CD4-positive, alpha-beta memory T cell (primary cell): ENCODE results near the gene ACSF2. TPM values are rescaled to one million over a fixed set of nuclear protein-coding genes. Genes with fewer than 3 reads are reported as not detected.

Experiments
- CTCF ChIA-PET: fragments of 350-600 bp; sonication (Branson Sonifier 250); formaldehyde crosslinking; loops from one replicate; lab custom pipeline; 2021; ENCODE audit warnings: inconsistent platforms; ENCODE audit not compliant: partially characterized antibody; lab: Charles Lee
- POLR2A ChIA-PET: fragments of 350-600 bp; sonication (Branson Sonifier 250); formaldehyde crosslinking; loops from one replicate; lab custom pipeline; 2021; ENCODE audit not compliant: partially characterized antibody; lab: Charles Lee
- DNase-seq, 5 donors: peaks; one replicate each; pipeline versions ENCODE4 v3.0.0 to v3.0.0-alpha.2; 2020 to 2022; ENCODE audit warnings: mixed read lengths in 1 of 5
- H3K27ac ChIP-seq: one replicate; pipeline ENCODE4 v1.7.0; 2013; ENCODE audit warnings: low read depth, low read length
- H3K27me3 ChIP-seq: 2 replicates; pipeline ENCODE4 v1.7.0; 2013; ENCODE audit warnings: mild to moderate bottlenecking, low read length, moderate library complexity; ENCODE audit not compliant: insufficient read depth
- H3K36me3 ChIP-seq: 2 replicates; pipeline ENCODE4 v1.7.0; 2013; ENCODE audit warnings: mild to moderate bottlenecking, low read length, moderate library complexity; ENCODE audit not compliant: insufficient read depth
- H3K4me1 ChIP-seq: 2 replicates; pipeline ENCODE4 v1.7.0; 2013; ENCODE audit warnings: mild to moderate bottlenecking, low read length, moderate library complexity; ENCODE audit not compliant: insufficient read depth
- H3K4me3 ChIP-seq, 2 donors: one replicate each; pipeline ENCODE4 v1.7.0; 2013; ENCODE audit warnings: low read length in 2 of 2, mild to moderate bottlenecking in 1 of 2
- H3K9me3 ChIP-seq, 2 donors: one replicate each; pipeline ENCODE4 v1.7.0; 2013; ENCODE audit warnings: low read length in 2 of 2, control low read depth in 1 of 2; ENCODE audit not compliant: control insufficient read depth in 1 of 2
- H3K27ac Mint-ChIP-seq, 7 donors: one replicate each; pipeline ENCODE4 v1.8.0; 2020 to 2021; ENCODE audit warnings: mixed read lengths in 7 of 7, mild to moderate bottlenecking in 6 of 7, inconsistent platforms in 3 of 7, moderate library complexity in 3 of 7
- H3K27me3 Mint-ChIP-seq, 2 donors: one replicate each; pipeline ENCODE4 v1.8.0; 2020 to 2021; ENCODE audit warnings: mixed read lengths in 2 of 2
- H3K36me3 Mint-ChIP-seq, 2 donors: one replicate each; pipeline ENCODE4 v1.8.0; 2020 to 2021; ENCODE audit warnings: mixed read lengths in 2 of 2, inconsistent platforms in 1 of 2, mild to moderate bottlenecking in 1 of 2
- H3K4me1 Mint-ChIP-seq, 4 donors: one replicate each; pipeline ENCODE4 v1.8.0; 2020 to 2021; ENCODE audit warnings: mixed read lengths in 4 of 4, mild to moderate bottlenecking in 1 of 4
- H3K4me3 Mint-ChIP-seq, 8 donors: one replicate each; pipeline ENCODE4 v1.8.0; 2020 to 2021; ENCODE audit warnings: mixed read lengths in 8 of 8, mild to moderate bottlenecking in 7 of 8, moderate library complexity in 6 of 8, inconsistent platforms in 3 of 8
- H3K9me3 Mint-ChIP-seq, 8 donors: one replicate each; pipeline ENCODE4 v1.8.0; 2020 to 2021; ENCODE audit warnings: mixed read lengths in 8 of 8, mild to moderate bottlenecking in 5 of 8, inconsistent platforms in 3 of 8, moderate library complexity in 1 of 8
- intact Hi-C: fragments of 100-400 bp; cut with micrococcal nuclease; formaldehyde crosslinking; loops from one replicate; pipeline ENCODE4 v1.15.1; 2023
- polyA plus RNA-seq, 2 donors: library from polyadenylated mRNA; unstranded; fragments of 300-500 nt; fragmentation: Illumina TruSeq; gene quantifications; one replicate each; pipeline ENCODE4 v1.2.3, GENCODE V29; 2021
- total RNA-seq, 2 experiments: library from RNA; stranded (reverse); gene quantifications; one replicate each; pipeline ENCODE4 v1.2.3, GENCODE V29; 2021

ACSF2 gene
- total and polyA plus RNA-seq, 4 experiments from 2014 or later: 1.7 to 24.8 (median 11.6) TPM

DNA sequence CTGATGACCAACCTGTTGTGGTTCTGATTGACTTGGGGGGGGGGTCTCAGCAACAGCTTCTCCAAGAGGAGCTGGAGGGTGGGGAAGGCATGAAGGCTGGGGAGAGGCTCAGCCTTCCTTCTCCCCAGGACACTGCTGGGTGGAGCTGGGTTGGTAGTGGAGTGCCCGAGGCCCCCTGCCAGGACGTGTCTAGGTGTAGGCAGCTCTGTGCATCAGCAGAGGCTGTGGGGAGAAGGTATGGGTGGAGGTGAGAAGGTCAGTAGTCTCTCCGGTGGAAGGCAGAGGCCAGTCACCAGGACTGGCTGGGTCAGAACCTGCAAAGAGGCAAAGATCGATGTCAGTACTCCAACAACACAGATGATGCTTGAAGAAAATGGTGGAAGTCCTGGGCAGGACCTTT lies 38.7 kb downstream of the ACSF2 start:
- intact Hi-C loops: no loop called here
- no peaks in the 10 kb centered on the region for H3K9me3 Mint-ChIP-seq
- H3K36me3 ChIP-seq: no peaks in the 10 kb centered on the region
- ChIA-PET POLR2A (no interaction called here), CTCF (no interaction called here)
- no peaks in the 10 kb centered on the region for H3K36me3 Mint-ChIP-seq
- H3K27me3 Mint-ChIP-seq: peaks cover 8 to 12% of the 10 kb centered on the region in 2 donors
- no peak overlapping the region for H3K4me3 Mint-ChIP-seq
- H3K27ac Mint-ChIP-seq: no peak overlapping the region
- H3K4me3 ChIP-seq: no peak overlapping the region
- H3K4me1 ChIP-seq: peaks cover 3% of the 10 kb centered on the region
- H3K4me1 Mint-ChIP-seq: peaks cover 4 to 26% (median 13%) of the 10 kb centered on the region in 4 donors
- H3K27ac ChIP-seq: no peak overlapping the region
- H3K27me3 ChIP-seq: peaks cover 16% of the 10 kb centered on the region
- H3K9me3 ChIP-seq: no peaks in the 10 kb centered on the region
- no peak for DNase-seq

DNA sequence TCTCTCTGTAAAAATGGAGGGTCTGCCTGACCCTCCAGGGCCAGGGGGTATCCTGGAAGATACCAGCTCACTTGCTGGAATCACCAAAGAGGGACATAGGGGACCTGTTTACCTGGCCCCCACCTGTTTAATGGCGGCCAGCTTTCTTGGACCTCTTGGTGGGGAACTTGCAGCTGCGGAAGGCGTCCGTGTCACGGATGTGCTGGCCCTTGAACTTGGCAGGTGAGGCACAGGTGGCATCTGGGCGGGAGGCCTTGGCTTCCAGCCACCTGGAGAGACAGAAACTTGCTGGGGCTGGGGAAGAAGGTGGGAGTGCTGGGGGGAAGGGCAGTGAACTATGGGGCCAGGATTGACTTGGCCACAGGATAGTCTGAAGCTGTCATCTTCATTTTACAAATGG lies 39.2 kb downstream of the ACSF2 start:
- Mint-ChIP-seq H3K27me3 (peaks cover 8 to 12% of the 10 kb centered on the region in 2 donors), H3K27ac (peak overlapping the region in 1 of 7 donors; percentile 42), H3K4me1 (peaks cover 4 to 26% (median 13%) of the 10 kb centered on the region in 4 donors), H3K4me3 (no peak overlapping the region), H3K9me3 (no peaks in the 10 kb centered on the region), H3K36me3 (no peaks in the 10 kb centered on the region)
- no peaks in the 10 kb centered on the region for H3K36me3 ChIP-seq
- intact Hi-C loops: no loop called here
- peaks cover 3% of the 10 kb centered on the region for H3K4me1 ChIP-seq
- H3K4me3 ChIP-seq: no peak overlapping the region
- no peaks in the 10 kb centered on the region for H3K9me3 ChIP-seq
- H3K27me3 ChIP-seq: peaks cover 17% of the 10 kb centered on the region
- ChIA-PET POLR2A (no interaction called here), CTCF (no interaction called here)
- no peak for DNase-seq
- H3K27ac ChIP-seq: no peak overlapping the region

DNA sequence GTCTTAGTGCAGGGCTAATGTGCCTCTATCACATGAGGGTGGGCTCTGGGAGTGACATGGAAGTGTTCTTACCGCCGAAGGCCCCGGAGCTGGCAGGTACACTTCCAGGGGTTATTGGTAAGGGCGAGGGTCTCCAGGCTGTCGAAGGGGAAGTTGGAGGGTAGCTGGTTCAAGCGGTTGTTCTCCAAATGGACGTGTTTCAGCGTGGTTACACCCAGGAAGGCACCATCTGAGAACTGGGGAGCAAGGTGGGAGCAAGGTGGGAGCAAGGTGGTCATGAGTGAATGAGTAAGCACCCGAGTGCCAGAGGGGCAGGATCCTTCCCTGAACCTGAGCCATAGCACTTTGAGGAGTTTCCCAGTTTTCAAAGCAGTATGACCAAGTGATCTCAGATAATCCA lies 39.6 kb downstream of the ACSF2 start:
- Histone ChIP-seq H3K27ac (no peak overlapping the region), H3K4me3 (no peak overlapping the region), H3K36me3 (no peaks in the 10 kb centered on the region), H3K9me3 (no peaks in the 10 kb centered on the region), H3K4me1 (peaks cover 3% of the 10 kb centered on the region), H3K27me3 (peaks cover 17% of the 10 kb centered on the region)
- intact Hi-C loops: no loop called here
- Mint-ChIP-seq H3K4me3 (no peak overlapping the region), H3K36me3 (no peaks in the 10 kb centered on the region), H3K9me3 (no peaks in the 10 kb centered on the region), H3K27ac (peak overlapping the region in 1 of 7 donors; percentile 42), H3K27me3 (peaks cover 8 to 12% of the 10 kb centered on the region in 2 donors), H3K4me1 (peaks cover 4 to 26% (median 15%) of the 10 kb centered on the region in 4 donors)
- ChIA-PET POLR2A (no interaction called here), CTCF (no interaction called here)
- no peak for DNase-seq

DNA sequence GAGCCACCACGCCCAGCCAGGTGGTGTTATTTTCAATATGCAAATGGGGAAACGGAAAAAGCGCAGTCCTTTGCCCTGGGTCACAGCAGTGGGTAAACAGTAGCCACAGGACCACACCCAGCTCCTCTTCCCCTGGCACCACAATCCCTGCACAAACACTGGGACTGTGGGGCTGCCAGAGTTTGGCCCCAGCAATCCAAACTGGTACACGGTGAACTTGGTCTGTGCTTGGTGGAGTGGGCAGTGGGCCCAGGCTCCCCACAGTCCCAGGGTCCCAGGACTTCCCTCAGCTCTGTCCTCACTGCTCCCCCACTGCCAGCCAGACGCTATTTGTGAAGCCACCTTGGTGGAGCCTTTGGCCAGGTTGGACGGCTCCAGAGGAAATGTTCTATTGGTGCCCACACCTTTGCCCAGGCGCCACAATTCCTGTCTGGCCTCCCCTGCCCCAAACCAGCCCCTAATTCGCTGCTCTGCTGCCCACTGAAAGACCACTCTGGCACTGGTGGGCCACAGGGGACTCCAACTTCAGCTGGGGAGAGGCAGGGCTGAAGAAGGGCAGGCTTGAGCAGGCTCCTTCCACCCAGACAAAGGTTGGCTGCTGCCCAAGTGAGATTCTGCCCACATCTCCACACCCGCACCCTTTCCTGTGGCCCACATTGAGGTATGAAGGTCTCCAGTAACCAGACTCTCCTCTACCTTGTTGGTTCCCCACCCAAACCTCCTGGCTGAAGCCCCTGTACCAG lies 40.5 kb downstream of the ACSF2 start:
- intact Hi-C loops: no loop called here
- CTCF ChIA-PET: no interaction called here

DNA sequence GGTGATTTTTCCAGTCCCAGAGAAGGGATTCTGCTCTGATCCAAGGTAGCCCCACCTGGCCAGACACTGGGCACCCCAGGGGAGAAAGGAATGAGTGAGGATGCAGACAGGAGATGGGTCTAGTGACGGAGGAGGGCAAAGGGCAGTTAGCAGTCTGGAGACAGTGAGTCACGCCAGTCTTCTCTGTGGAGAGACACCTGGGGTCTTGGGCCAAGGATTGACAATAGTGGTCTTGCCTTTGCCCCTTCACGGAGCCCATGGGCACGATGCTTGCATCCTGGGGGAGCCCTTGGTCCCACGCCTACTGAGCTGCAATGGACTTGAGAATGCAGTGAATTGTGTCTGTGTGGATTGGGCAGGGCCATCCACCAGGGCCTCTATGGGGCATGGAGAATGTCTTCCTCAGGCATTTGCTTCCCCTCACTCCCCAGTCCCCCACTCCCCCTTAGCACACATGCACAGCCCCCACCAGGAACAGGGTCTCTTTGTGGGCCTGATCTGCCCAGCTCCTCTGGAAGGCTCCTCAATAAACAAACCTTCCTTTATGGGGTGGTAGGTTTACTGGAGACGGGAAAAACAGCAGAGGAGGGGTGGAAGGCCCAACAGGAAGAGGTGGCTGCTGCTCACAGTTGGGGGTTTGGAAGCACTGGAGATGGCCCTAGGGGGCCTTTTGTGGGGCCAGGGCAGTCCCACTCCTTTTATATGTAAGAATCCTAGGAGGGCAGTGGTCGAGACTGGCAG lies 41.3 kb downstream of the ACSF2 start:
- CTCF ChIA-PET: interaction anchor here (0.8 to 1.0 kb wide), 3 partner anchors 10 to 12 kb away, joined by 3 to 4 read pairs (median 3); no protein-coding TSS in a partner anchor
- peak overlapping the region in 3 of 8 donors; percentile 13 to 44 (median 15) for H3K4me3 Mint-ChIP-seq
- no peak overlapping the region for H3K27ac Mint-ChIP-seq

More for the DNA sequence above, 40.5 kb downstream of the ACSF2 start:
- H3K36me3 Mint-ChIP-seq: no peaks in the 10 kb centered on the region
- no peak overlapping the region for H3K4me3 ChIP-seq
- H3K27me3 ChIP-seq: peaks cover 17% of the 10 kb centered on the region
- no peaks in the 10 kb centered on the region for H3K9me3 ChIP-seq
- POLR2A ChIA-PET: no interaction called here
- peaks cover 4 to 25% (median 15%) of the 10 kb centered on the region in 4 donors for H3K4me1 Mint-ChIP-seq
- no peaks in the 10 kb centered on the region for H3K36me3 ChIP-seq
- no peak overlapping the region for H3K27ac ChIP-seq
- no peak for DNase-seq
- peaks cover 8 to 16% of the 10 kb centered on the region in 2 donors for H3K27me3 Mint-ChIP-seq
- H3K9me3 Mint-ChIP-seq: no peaks in the 10 kb centered on the region
- H3K27ac Mint-ChIP-seq: peak overlapping the region in 1 of 7 donors; percentile 64
- H3K4me3 Mint-ChIP-seq: peak overlapping the region in 1 of 8 donors; percentile 72
- H3K4me1 ChIP-seq: peaks cover 3% of the 10 kb centered on the region

DNA sequence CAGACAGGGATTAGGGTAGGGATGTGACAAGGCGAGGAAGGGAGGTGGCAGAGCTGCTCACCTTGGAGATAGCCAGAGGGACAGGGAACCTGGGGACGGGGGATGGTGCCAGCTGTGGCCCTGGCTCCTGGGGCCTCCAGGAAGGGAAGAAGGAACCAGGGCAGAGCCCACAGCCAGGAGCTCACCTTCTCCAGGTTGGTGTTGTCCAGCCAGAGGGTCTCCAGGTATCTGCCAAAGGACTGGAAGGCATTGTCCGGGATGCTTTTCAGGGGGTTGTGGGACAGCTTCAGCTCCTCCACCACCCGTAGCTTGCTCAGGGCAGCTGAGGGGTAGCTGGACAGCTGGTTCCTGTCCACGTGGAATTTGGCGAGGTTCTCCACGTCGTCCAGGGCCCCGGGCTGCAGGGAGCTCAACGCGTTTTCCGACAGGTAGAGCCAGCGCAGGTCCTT lies 41.9 kb downstream of the ACSF2 start:
- Mint-ChIP-seq H3K36me3 (no peaks in the 10 kb centered on the region), H3K27me3 (peaks cover 8 to 16% of the 10 kb centered on the region in 2 donors), H3K4me1 (peaks cover 4 to 23% (median 14%) of the 10 kb centered on the region in 4 donors), H3K9me3 (no peaks in the 10 kb centered on the region), H3K27ac (no peak overlapping the region), H3K4me3 (peak overlapping the region in 6 of 8 donors; percentile 26 to 70 (median 36))
- intact Hi-C loops: no loop called here
- ChIA-PET CTCF (interaction anchor here (0.8 to 1.0 kb wide), 3 partner anchors 9 to 12 kb away, joined by 3 to 4 read pairs (median 3); no protein-coding TSS in a partner anchor), POLR2A (no interaction called here)
- no peak for DNase-seq
- Histone ChIP-seq H3K4me1 (peaks cover 3% of the 10 kb centered on the region), H3K9me3 (no peaks in the 10 kb centered on the region), H3K27me3 (peaks cover 17% of the 10 kb centered on the region), H3K4me3 (no peak overlapping the region), H3K36me3 (no peaks in the 10 kb centered on the region), H3K27ac (no peak overlapping the region)

More for the DNA sequence above, 41.3 kb downstream of the ACSF2 start:
- Histone ChIP-seq H3K9me3 (no peaks in the 10 kb centered on the region), H3K27ac (no peak overlapping the region), H3K36me3 (no peaks in the 10 kb centered on the region), H3K4me1 (peaks cover 3% of the 10 kb centered on the region), H3K4me3 (no peak overlapping the region), H3K27me3 (peaks cover 17% of the 10 kb centered on the region)
- Mint-ChIP-seq H3K36me3 (no peaks in the 10 kb centered on the region), H3K27me3 (peaks cover 8 to 16% of the 10 kb centered on the region in 2 donors), H3K4me1 (peaks cover 4 to 23% (median 14%) of the 10 kb centered on the region in 4 donors), H3K9me3 (no peaks in the 10 kb centered on the region)
- no peak for DNase-seq
- POLR2A ChIA-PET: no interaction called here
- intact Hi-C loops: no loop called here
